Bronchial epithelial cell (primary cell): Measurements from ENCODE around the gene NPAS4. TPM values are rescaled to one million over a fixed set of nuclear protein-coding genes. Genes with fewer than 3 reads are reported as not detected.
A peak's percentile ranks its signal among the peaks of the same experiment; 100 is the strongest.
"Not testable (repeated sequence)": the region's sequence is repeated elsewhere in the genome, so short reads cannot be mapped to it uniquely, and the experiment has no call there.

ENCODE experiments used
- DNase-seq: peaks from one replicate; pipeline ENCODE4 v3.0.0-alpha.2; 2010; ENCODE audit warnings: low read depth
- FAIRE-seq: peaks from 2 replicates; lab custom pipeline; 2011; peaks lifted over from hg19 to GRCh38; lab: Jason Lieb, UNC
- H3K27me3 ChIP-seq: 2 replicates; pipeline ENCODE4 v1.5.1; 2011; ENCODE audit warnings: low read length; ENCODE audit not compliant: control insufficient read depth, insufficient read depth
- H3K36me3 ChIP-seq: 2 replicates; pipeline ENCODE4 v1.5.1; 2011; ENCODE audit warnings: low read length; ENCODE audit not compliant: control insufficient read depth, insufficient read depth
- H3K4me3 ChIP-seq: 2 replicates; pipeline ENCODE4 v1.5.1; 2011; ENCODE audit warnings: mild to moderate bottlenecking, low read depth, low read length, control low read depth
- CTCF ChIP-seq: IDR thresholded peaks from 2 replicates; pipeline ENCODE4 v1.5.1; 2011; ENCODE audit warnings: mild to moderate bottlenecking, moderate library complexity, low read length, control low read depth, inconsistent platforms; ENCODE audit not compliant: insufficient read depth, severe bottlenecking
- total RNA-seq: library from RNA; depleted of rRNA; stranded (reverse); fragments of >200 nt; gene quantifications from 2 replicates; pipeline ENCODE4 v1.2.1, GENCODE V29; 2014

The NPAS4 gene
- total RNA-seq: not detected in 2 replicates

GRCh38 chr11:66420671-66421476, at the start of gene NPAS4:
Gene NPAS4, plus strand, starts transcription at chr11:66421035. Its CDS starts 145 bp downstream, at chr11:66421180.
- DNase-seq (no peak), FAIRE-seq (no peak)
- TF ChIP-seq CTCF: no peak
- Histone ChIP-seq H3K27me3 (peaks cover 16% of the 10 kb centered on the region), H3K4me3 (no peak within 1 kb of the TSS), H3K36me3 (no peaks in the 10 kb centered on the region)

GRCh38 chr11:66371627-66372415, 49.0 kb upstream of the NPAS4 start, which contains the start of gene SLC29A2:
Gene SLC29A2, minus strand, starts transcription at chr11:66371760. Its CDS starts 169 bp downstream, at chr11:66371591.
- Histone ChIP-seq H3K4me3 (peak within 1 kb of the TSS; percentile 76), H3K27me3 (no peaks in the 10 kb centered on the region), H3K36me3 (peaks cover 2% of the 10 kb centered on the region)
- DNase-seq (peak; percentile 49), FAIRE-seq (no peak)
- TF ChIP-seq CTCF: no peak

- FAIRE-seq (no peak), DNase-seq (no peak)
- TF ChIP-seq CTCF: no peak
- Histone ChIP-seq H3K4me3 (no peak overlapping the region), H3K27me3 (no peaks in the 10 kb centered on the region), H3K36me3 (peaks cover 2% of the 10 kb centered on the region)
Observed at GRCh38 chr11:66373265-66373664, 47.6 kb upstream of the NPAS4 start.

GRCh38 chr11:66373690-66374287, 47.0 kb upstream of the NPAS4 start:
- DNase-seq: peak; percentile 26
- not testable (repeated sequence) for H3K27me3 ChIP-seq, H3K36me3 ChIP-seq, FAIRE-seq, H3K4me3 ChIP-seq

- H3K36me3 ChIP-seq, H3K27me3 ChIP-seq, H3K4me3 ChIP-seq: not testable (repeated sequence)
- DNase-seq: peak; percentile 37
- peak; percentile 18 for FAIRE-seq
Observed at GRCh38 chr11:66380264-66380663, 40.6 kb upstream of the NPAS4 start.

- not testable (repeated sequence) for DNase-seq, FAIRE-seq, H3K36me3 ChIP-seq, H3K4me3 ChIP-seq, H3K27me3 ChIP-seq
Observed at GRCh38 chr11:66384316-66384715, 36.5 kb upstream of the NPAS4 start.
